ENCODE measurements around the gene C5orf63.
"Not testable (repeated sequence)": the region's sequence is repeated elsewhere in the genome, so short reads cannot be mapped to it uniquely, and the experiment has no call there.

The C5orf63 gene

DNA sequence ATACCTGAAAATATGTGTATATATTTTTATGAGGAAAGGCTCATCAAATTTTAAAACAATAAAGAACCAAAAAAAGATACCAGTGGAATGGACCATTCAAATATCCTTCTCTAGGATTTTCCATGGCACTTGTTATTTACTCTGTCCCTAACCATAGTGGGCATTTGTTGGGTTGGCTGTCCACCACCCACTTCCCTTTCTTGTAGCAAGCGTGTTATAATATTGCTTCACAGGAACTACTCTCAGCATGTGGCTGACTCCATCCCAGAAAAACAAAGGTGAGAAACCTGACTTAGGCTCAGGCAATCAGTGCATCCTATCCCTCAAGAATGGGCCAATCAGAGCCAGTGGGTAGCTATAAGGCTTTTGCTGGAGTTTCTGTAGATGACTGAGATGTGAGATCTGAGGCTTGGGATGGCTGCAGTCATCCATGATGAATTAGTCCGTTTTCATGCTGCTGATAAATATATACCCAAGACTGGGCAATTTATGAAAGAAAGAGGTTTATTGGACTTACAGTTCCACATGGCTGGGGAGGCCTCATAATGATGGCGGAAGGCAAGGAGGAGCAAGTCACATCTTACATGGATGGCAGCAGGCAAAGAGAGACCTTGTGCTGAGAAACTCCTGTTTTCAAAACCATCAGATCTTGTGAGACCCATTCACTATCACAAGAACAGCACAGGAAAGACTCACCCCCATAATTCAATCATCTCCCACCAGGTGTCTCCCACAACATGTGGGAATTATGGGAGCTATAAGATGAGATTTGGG lies 17.2 kb downstream of the C5orf63 start:
- H3K4me3 ChIP-seq (ENCODE audit: low read depth, low read length): no peak overlapping the region
- no peaks in the 10 kb centered on the region for H3K36me3 ChIP-seq (ENCODE audit: control insufficient read depth, insufficient read depth, low read length)
- H3K4me1 ChIP-seq (ENCODE audit: control insufficient read depth, insufficient read depth, low read length): no peaks in the 10 kb centered on the region
- H3K27ac ChIP-seq (ENCODE audit: low read depth, low read length): no peak overlapping the region
- H3K27me3 ChIP-seq (ENCODE audit: control insufficient read depth, insufficient read depth, low read length): no peaks in the 10 kb centered on the region
- H3K9me3 ChIP-seq (ENCODE audit: control insufficient read depth, insufficient read depth, low read length): no peaks in the 10 kb centered on the region
- no peak overlapping the region for H3K9ac ChIP-seq (ENCODE audit: low read depth, low read length)

- H3K27ac ChIP-seq (ENCODE audit: low read depth, low read length); H3K4me3 ChIP-seq (ENCODE audit: low read depth, low read length); H3K27me3 ChIP-seq (ENCODE audit: control insufficient read depth, insufficient read depth, low read length); H3K9me3 ChIP-seq (ENCODE audit: control insufficient read depth, insufficient read depth, low read length); H3K4me1 ChIP-seq (ENCODE audit: control insufficient read depth, insufficient read depth, low read length); H3K36me3 ChIP-seq (ENCODE audit: control insufficient read depth, insufficient read depth, low read length); H3K9ac ChIP-seq (ENCODE audit: low read depth, low read length): not testable (repeated sequence)
Observed at GRCh38 chr5:127053551-127053950, 19.8 kb downstream of the C5orf63 start.

DNA sequence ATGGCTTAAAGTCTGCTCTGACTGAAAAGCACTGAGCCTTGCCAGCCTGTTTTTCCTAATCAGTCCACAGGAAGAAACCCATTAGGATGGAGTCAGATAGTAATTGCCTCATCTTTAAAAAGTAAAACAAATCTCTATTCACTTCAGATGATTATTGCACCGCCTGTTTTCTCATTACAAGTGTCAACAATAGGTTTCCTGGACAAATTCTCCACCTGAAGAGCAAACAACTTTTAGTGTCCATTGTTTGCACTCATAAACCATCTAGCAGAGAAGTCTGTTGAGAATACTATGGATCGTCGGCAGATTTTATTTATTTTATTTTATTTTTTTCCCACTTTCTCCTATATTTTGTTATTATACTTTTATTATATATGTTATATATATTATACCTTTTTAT lies 20.3 kb downstream of the C5orf63 start:
- no peaks in the 10 kb centered on the region for H3K27me3 ChIP-seq (ENCODE audit: control insufficient read depth, insufficient read depth, low read length)
- H3K4me3 ChIP-seq (ENCODE audit: low read depth, low read length): no peak overlapping the region
- H3K9ac ChIP-seq (ENCODE audit: low read depth, low read length): no peak overlapping the region
- no peak overlapping the region for H3K27ac ChIP-seq (ENCODE audit: low read depth, low read length)
- no peaks in the 10 kb centered on the region for H3K36me3 ChIP-seq (ENCODE audit: control insufficient read depth, insufficient read depth, low read length)
- no peaks in the 10 kb centered on the region for H3K4me1 ChIP-seq (ENCODE audit: control insufficient read depth, insufficient read depth, low read length)
- no peaks in the 10 kb centered on the region for H3K9me3 ChIP-seq (ENCODE audit: control insufficient read depth, insufficient read depth, low read length)

DNA sequence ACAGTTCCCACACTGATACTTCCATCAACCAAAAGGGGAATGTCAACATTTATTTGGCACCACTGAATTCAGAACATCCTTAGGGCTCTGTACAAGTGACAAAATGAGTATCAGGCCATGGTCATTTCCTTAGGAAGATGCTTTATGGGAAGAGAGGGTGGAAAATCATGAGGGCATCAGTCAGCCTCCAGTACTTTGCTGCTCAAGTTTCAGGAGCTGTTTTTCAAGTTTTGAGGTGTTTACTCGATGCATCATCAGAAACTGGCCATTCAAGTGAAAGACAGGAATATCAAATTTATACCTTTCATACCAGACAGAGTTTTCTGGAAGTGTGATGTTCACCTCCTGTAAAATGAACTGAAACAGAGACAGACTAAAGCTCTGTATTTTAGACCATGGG lies 21.7 kb downstream of the C5orf63 start:
- no peaks in the 10 kb centered on the region for H3K4me1 ChIP-seq (ENCODE audit: control insufficient read depth, insufficient read depth, low read length)
- no peaks in the 10 kb centered on the region for H3K36me3 ChIP-seq (ENCODE audit: control insufficient read depth, insufficient read depth, low read length)
- no peaks in the 10 kb centered on the region for H3K9me3 ChIP-seq (ENCODE audit: control insufficient read depth, insufficient read depth, low read length)
- no peak overlapping the region for H3K27ac ChIP-seq (ENCODE audit: low read depth, low read length)
- no peak overlapping the region for H3K4me3 ChIP-seq (ENCODE audit: low read depth, low read length)
- no peaks in the 10 kb centered on the region for H3K27me3 ChIP-seq (ENCODE audit: control insufficient read depth, insufficient read depth, low read length)
- H3K9ac ChIP-seq (ENCODE audit: low read depth, low read length): no peak overlapping the region

- H3K27me3 ChIP-seq (ENCODE audit: control insufficient read depth, insufficient read depth, low read length): no peaks in the 10 kb centered on the region
- H3K9ac ChIP-seq (ENCODE audit: low read depth, low read length): no peak overlapping the region
- no peak overlapping the region for H3K27ac ChIP-seq (ENCODE audit: low read depth, low read length)
- H3K36me3 ChIP-seq (ENCODE audit: control insufficient read depth, insufficient read depth, low read length): no peaks in the 10 kb centered on the region
- H3K9me3 ChIP-seq (ENCODE audit: control insufficient read depth, insufficient read depth, low read length): no peaks in the 10 kb centered on the region
- peaks cover 25% of the 10 kb centered on the region for H3K4me1 ChIP-seq (ENCODE audit: control insufficient read depth, insufficient read depth, low read length)
- no peak overlapping the region for H3K4me3 ChIP-seq (ENCODE audit: low read depth, low read length)
Observed at GRCh38 chr5:127046343-127047072, 26.8 kb downstream of the C5orf63 start.

DNA sequence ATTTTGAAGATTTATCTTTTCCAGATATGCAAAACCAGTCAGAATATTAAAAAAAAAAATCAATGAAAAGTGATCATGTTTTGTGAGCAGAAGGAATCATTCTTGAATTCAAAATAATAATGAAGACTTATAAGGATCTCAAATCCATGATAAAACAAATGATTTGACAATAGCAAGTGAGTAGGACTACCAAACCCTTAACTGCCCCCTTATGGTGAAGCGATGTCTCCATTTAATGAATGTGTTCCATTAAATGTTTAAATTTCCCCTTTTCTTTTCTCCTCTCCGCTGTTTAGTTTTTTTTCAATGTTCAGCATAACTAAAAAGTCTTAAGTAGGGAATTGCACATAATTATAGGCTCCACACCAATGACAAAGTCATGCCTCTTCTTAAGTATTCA lies 30.7 kb downstream of the C5orf63 start:
- Histone ChIP-seq H3K9ac (ENCODE audit: low read depth, low read length) (no peak overlapping the region), H3K9me3 (ENCODE audit: control insufficient read depth, insufficient read depth, low read length) (no peaks in the 10 kb centered on the region), H3K4me3 (ENCODE audit: low read depth, low read length) (no peak overlapping the region), H3K27ac (ENCODE audit: low read depth, low read length) (no peak overlapping the region), H3K36me3 (ENCODE audit: control insufficient read depth, insufficient read depth, low read length) (no peaks in the 10 kb centered on the region), H3K27me3 (ENCODE audit: control insufficient read depth, insufficient read depth, low read length) (no peaks in the 10 kb centered on the region), H3K4me1 (ENCODE audit: control insufficient read depth, insufficient read depth, low read length) (peaks cover 42% of the 10 kb centered on the region)

DNA sequence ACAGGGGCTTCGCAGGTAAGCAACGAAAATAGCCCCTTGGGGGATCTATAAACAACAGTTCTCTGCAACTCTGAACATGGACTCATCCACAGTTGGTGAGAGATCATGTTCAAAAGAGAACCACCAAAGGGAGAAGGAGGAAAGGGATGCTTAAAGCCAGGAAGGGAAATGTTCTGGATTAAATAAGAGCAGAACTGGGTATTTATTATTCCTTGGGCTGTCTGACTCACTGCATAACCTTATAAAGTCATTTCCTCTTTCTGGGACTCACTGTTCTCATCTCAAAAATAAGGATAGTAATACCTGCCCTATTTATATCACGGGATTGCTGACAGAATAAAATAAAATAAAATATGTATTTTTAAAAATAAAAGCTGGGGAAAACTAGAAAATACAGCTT lies 31.7 kb downstream of the C5orf63 start:
- Histone ChIP-seq H3K27ac (ENCODE audit: low read depth, low read length) (peak overlapping the region; percentile 69), H3K9ac (ENCODE audit: low read depth, low read length) (no peak overlapping the region), H3K36me3 (ENCODE audit: control insufficient read depth, insufficient read depth, low read length) (no peaks in the 10 kb centered on the region)

DNA sequence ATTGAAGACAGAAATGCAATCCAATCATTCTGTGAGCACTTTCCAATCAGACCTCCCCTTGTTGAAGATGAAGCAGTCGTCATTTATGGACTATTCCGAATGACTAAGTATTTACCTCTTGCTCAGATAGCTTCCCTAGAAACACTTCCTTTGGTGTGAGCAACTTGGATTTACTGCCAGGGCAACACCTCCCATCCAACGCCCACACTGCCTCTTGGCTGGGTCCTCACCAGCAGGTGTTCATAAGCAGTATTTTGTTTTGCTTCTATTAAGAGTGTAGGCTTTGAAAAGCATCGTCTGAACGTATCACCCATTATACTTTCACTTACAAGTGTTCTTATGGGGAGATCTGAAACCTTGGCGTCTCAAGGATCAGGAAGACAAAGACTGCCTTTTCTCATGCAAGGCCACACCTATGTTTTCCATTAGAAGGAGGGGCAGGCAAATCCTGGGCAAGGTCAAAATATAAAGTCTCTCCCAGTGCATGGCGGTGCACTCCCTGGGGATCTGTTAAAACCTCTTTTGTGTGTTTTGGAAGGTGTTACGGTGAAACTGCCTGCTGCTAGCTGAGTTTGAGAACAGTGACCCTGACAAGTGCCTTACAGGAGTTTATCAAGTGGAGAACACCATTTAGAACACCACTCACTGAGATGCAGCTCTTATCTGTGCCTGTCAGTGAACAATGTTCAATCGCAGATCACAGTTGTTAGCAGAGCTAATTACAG lies 32.3 kb downstream of the C5orf63 start:
- Histone ChIP-seq H3K36me3 (ENCODE audit: control insufficient read depth, insufficient read depth, low read length) (no peaks in the 10 kb centered on the region), H3K9ac (ENCODE audit: low read depth, low read length) (no peak overlapping the region), H3K4me3 (ENCODE audit: low read depth, low read length) (0 out of 2 replicates have a peak overlapping the region, but pooled peaks have one; percentile 31), H3K27ac (ENCODE audit: low read depth, low read length) (peak overlapping the region; percentile 69), H3K4me1 (ENCODE audit: control insufficient read depth, insufficient read depth, low read length) (peaks cover 40% of the 10 kb centered on the region), H3K27me3 (ENCODE audit: control insufficient read depth, insufficient read depth, low read length) (no peaks in the 10 kb centered on the region), H3K9me3 (ENCODE audit: control insufficient read depth, insufficient read depth, low read length) (no peaks in the 10 kb centered on the region)

More for the DNA sequence above, 31.7 kb downstream of the C5orf63 start:
- no peaks in the 10 kb centered on the region for H3K27me3 ChIP-seq (ENCODE audit: control insufficient read depth, insufficient read depth, low read length)
- peaks cover 42% of the 10 kb centered on the region for H3K4me1 ChIP-seq (ENCODE audit: control insufficient read depth, insufficient read depth, low read length)
- H3K4me3 ChIP-seq (ENCODE audit: low read depth, low read length): no peak overlapping the region
- H3K9me3 ChIP-seq (ENCODE audit: control insufficient read depth, insufficient read depth, low read length): no peaks in the 10 kb centered on the region

- peaks cover 29% of the 10 kb centered on the region for H3K4me1 ChIP-seq (ENCODE audit: control insufficient read depth, insufficient read depth, low read length)
- H3K9ac ChIP-seq (ENCODE audit: low read depth, low read length): no peak overlapping the region
- no peak overlapping the region for H3K4me3 ChIP-seq (ENCODE audit: low read depth, low read length)
- H3K9me3 ChIP-seq (ENCODE audit: control insufficient read depth, insufficient read depth, low read length): no peaks in the 10 kb centered on the region
- no peaks in the 10 kb centered on the region for H3K36me3 ChIP-seq (ENCODE audit: control insufficient read depth, insufficient read depth, low read length)
- H3K27me3 ChIP-seq (ENCODE audit: control insufficient read depth, insufficient read depth, low read length): no peaks in the 10 kb centered on the region; the same call in 1 of the 2 replicates
- H3K27ac ChIP-seq (ENCODE audit: low read depth, low read length): no peak overlapping the region
Observed at GRCh38 chr5:127038550-127038949, 34.8 kb downstream of the C5orf63 start.

DNA sequence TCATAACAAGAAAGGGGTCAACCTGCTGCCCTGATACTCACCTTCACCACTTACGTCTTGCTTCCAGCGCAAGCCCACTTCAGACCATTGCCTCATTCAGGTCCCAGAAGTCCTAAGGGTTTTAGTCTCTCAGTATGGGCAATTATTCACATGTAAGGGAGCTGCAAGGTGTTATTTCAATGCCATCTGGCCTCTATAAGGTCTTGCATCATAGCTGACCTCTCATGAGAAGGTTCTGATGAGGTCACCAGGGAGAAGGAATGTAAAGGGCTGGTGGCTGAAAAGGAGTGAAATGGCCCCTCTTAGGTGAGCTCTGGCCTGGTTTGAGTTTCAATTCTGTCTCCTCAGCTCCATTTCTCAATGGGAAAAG lies 41.5 kb downstream of the C5orf63 start:
- peaks cover 31% of the 10 kb centered on the region for H3K27me3 ChIP-seq (ENCODE audit: control insufficient read depth, insufficient read depth, low read length)
- H3K4me3 ChIP-seq (ENCODE audit: low read depth, low read length): peak overlapping the region; percentile 85; the same call in 1 of the 2 replicates
- H3K27ac ChIP-seq (ENCODE audit: low read depth, low read length): no peak overlapping the region
- no peaks in the 10 kb centered on the region for H3K36me3 ChIP-seq (ENCODE audit: control insufficient read depth, insufficient read depth, low read length)
- H3K4me1 ChIP-seq (ENCODE audit: control insufficient read depth, insufficient read depth, low read length): peaks cover 23% of the 10 kb centered on the region
- no peaks in the 10 kb centered on the region for H3K9me3 ChIP-seq (ENCODE audit: control insufficient read depth, insufficient read depth, low read length)
- no peak overlapping the region for H3K9ac ChIP-seq (ENCODE audit: low read depth, low read length)

Data from HUES48 (cell line).